Measurements from ENCODE around the gene CSNK1G1.
"Not testable (repeated sequence)": the region's sequence is repeated elsewhere in the genome, so short reads cannot be mapped to it uniquely, and the experiment has no call there.

The CSNK1G1 gene

DNA sequence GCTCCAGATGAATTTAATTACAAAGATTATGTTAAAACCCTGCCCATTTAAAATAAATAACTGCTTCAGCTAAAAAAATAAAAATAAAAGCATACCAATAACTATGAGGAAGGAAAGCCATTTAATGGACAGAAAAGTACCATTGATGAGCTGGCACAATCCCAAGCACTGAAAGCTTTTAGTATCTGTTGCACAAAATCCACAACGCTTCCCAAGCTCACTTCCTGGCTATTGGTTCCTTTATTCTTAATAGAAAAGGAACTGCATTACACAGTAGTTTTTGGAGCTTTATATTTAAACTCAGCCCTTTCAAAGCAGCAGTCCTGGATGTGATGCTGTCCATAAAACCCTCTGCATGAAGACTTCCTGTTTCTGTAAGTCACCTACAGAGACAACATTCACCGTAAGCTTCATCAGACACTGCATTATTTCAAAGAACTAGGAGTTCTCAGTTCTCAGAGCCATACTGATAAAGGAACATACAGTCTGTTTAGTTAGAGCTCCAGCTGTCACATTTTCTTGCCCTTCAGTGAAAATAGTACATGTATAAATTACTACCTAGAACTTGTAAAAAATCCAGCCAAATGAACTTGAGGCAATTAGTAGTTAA is 81.5 kb downstream of the CSNK1G1 start:
- in situ Hi-C loops (cut with HindIII; ENCODE audit: low pct_unique_long_range_greater_than_20kb, low sequenced_read_pairs): no loop called here
- TF ChIP-seq JUND (IDR thresholded peaks at IDR 0.05; ENCODE audit: low read depth): no peak

DNA sequence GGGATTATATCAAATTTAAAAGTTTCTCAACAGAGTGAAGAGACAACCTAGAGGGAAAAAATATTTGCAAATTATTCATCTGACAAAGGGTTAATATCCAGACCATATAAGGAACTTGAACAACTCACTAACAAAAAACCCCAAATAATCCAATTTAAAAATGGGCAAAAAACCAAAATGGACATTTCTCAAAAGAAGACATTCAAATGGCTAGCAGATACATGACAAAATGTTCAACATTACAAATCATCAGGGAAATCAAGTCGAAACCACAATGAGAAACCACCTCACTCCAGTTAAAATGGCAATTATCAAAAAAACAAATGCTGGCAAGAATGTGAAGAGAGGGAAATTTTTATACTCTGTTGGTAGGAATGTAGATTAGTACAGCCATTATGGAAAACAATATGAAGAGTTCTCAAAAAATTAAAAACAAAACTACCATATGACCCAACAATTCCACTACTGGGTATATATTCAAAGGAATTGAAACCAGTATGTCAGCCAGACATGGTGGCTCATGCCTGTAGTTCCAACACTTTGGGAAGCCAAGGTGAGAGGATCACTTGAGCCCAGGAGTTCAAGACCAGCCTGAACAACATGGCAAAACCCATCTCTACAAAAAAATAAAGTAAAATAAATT is 88.5 kb downstream of the CSNK1G1 start:
- no peak for TF ChIP-seq JUND (IDR thresholded peaks at IDR 0.05; ENCODE audit: low read depth)
- DNase-seq (ENCODE audit: low read depth in 1 of 2, low spot score in 1 of 2): no peak
- in situ Hi-C loops (cut with HindIII; ENCODE audit: low pct_unique_long_range_greater_than_20kb, low sequenced_read_pairs): no loop called here

More for the DNA sequence above, 81.5 kb downstream of the CSNK1G1 start:
- DNase-seq (ENCODE audit: low read depth in 1 of 2, low spot score in 1 of 2): no peak

DNA sequence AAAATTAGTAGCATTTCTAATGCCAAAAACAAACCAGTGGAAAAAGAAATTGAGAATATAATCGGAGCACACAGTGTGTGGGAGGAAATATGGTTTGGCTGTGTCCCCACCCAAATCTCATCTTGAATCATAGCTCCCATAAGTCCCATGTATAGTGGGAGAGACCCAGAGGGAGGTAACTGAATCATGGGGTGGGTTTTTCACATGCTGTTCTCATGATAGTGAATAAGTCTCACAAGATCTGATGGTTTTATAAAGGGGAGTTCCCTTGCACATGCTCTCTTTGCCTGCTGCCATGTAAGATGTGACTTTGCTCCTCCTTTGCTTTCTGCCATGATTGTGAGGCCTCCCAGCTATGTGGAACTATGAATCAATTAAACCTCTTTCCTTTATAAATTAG is 90.8 kb downstream of the CSNK1G1 start:
- in situ Hi-C loops (cut with HindIII; ENCODE audit: low pct_unique_long_range_greater_than_20kb, low sequenced_read_pairs); DNase-seq (ENCODE audit: low read depth in 1 of 2, low spot score in 1 of 2): not testable (repeated sequence)

DNA sequence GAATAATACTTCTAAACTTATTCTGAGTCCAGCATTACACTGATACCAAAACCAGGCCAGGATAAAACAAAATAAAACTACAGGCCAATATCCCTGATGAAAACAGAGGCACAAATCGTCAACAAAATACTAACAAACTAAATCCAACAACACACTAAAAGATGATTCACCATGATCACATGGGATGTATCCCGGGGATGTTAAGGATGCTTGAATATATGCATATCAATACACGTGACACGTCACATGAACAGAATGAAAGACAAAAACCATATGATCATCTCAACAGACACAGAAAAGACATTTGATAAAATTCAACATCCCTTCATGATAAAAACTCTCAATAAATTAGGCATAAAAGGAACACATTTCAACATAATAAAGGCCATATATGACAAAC is 91.5 kb downstream of the CSNK1G1 start:
- no peak for TF ChIP-seq JUND (IDR thresholded peaks at IDR 0.05; ENCODE audit: low read depth)
- DNase-seq (ENCODE audit: low read depth in 1 of 2, low spot score in 1 of 2): no peak
- in situ Hi-C loops (cut with HindIII; ENCODE audit: low pct_unique_long_range_greater_than_20kb, low sequenced_read_pairs): no loop called here

DNA sequence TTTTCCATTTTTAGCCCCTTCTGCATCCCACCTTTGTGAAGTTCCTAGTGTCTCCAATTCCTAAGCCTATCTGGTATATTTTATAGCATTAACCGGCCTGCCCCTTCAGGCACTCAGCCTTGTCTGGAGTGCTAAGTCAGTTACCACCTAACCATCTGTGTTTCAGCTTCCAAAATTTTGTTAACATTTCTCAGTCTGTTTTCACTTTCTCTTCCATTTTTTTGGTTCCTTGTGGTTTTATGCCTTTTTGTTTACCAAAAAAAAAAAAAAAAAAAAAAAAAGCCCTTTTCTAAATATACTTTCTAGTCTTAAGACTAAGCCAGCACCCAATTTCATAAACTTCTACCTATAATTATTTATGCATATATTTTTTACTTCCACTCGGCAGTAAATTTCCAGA is 92.4 kb downstream of the CSNK1G1 start:
- no peak for TF ChIP-seq JUND (IDR thresholded peaks at IDR 0.05; ENCODE audit: low read depth)
- in situ Hi-C loops (cut with HindIII; ENCODE audit: low pct_unique_long_range_greater_than_20kb, low sequenced_read_pairs): no loop called here
- DNase-seq (ENCODE audit: low read depth in 1 of 2, low spot score in 1 of 2): no peak

DNA sequence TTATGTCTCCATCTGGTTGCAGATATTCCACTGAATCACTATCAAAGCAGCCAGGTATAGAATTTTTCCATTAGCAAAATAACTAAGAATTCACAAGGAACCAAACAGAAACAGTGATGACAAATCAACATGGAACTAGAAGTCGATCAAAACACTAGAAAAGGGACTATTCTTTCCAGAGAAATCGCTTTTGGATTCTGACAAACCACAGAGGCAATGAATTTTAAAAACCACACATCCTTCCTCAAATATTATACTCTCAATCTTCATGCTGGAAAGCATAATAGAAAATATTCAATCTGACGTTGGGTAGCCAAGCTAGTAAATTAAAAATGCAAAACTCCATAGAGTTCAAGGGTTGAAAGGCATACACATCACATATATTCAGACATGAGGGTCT is 99.9 kb downstream of the CSNK1G1 start:
- no peak for TF ChIP-seq JUND (IDR thresholded peaks at IDR 0.05; ENCODE audit: low read depth)
- no peak for DNase-seq (ENCODE audit: low read depth in 1 of 2, low spot score in 1 of 2)
- in situ Hi-C loops (cut with HindIII; ENCODE audit: low pct_unique_long_range_greater_than_20kb, low sequenced_read_pairs): no loop called here

DNA sequence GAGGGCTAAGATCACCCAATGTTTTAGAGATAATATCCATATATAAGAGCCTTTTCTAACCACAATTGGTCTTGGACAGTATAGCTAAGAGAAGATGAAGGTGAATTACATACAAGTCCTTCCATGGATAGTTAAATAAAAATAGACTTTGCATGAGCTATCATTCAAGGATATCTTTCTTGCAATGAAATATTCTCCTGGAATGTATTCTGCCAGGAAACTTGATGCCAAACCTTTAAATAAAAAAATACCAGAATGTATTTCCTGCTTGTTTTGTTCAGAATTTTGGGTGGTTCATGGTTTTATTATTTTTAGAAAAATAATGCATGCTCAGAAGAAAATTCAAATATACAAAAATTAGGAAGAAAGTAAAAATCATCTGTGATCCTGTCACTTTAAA is 104.3 kb downstream of the CSNK1G1 start:
- in situ Hi-C loops (cut with HindIII; ENCODE audit: low pct_unique_long_range_greater_than_20kb, low sequenced_read_pairs): no loop called here
- no peak for TF ChIP-seq JUND (IDR thresholded peaks at IDR 0.05; ENCODE audit: low read depth)
- no peak for DNase-seq (ENCODE audit: low read depth in 1 of 2, low spot score in 1 of 2)

DNA sequence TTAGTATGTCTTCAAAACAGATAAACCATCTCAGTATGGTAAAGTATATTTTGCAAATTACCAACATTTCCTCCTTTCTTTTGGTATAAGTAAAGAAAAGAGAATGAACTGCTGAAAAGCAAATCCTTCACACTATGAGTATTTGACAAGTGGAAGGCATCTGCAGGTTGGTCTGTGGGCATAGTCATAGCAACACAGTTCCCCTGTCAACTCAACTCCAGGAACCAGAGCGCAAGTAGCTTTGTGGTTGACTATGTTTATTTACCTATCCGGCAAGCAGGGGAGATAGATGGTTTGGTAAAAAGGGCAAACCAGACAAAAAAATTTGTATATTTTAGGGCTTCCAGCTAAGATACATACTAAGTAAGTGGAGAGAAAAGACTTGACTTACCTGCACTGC is 104.9 kb downstream of the CSNK1G1 start:
- in situ Hi-C loops (cut with HindIII; ENCODE audit: low pct_unique_long_range_greater_than_20kb, low sequenced_read_pairs): no loop called here
- DNase-seq (ENCODE audit: low read depth in 1 of 2, low spot score in 1 of 2): no peak
- no peak for TF ChIP-seq JUND (IDR thresholded peaks at IDR 0.05; ENCODE audit: low read depth)

DNA sequence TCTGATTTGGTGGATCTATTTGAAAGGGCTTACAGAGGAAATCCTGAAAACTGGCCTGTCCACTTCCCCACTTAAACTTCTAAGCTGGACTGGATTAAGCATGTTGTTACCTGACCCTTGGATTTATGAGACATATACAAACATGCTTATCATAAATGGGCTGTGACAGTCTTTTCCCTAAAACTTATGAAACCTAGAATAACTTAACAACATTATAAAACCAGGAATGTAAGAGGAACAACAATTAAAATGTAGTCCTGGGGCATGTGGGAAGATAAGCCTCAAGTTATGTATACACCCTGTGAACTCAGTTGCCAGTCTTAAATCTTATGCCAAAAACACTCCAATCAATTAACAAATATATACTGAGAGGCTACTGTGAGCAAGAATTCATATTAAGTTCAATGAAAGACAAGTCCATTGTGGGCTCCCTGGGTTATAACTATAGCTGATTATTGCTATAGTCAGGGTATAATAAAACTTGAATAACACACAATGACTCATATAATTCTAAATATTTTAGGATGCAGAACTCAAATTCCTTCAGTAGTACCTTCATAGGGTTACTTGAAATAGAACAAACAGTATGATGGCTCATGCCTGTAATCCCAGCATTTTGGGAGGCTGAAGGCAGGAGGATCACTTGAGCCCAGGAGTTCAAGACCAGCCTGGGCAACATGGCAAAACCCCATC is 105.9 kb downstream of the CSNK1G1 start:
- in situ Hi-C loops (cut with HindIII; ENCODE audit: low pct_unique_long_range_greater_than_20kb, low sequenced_read_pairs): no loop called here
- TF ChIP-seq JUND (IDR thresholded peaks at IDR 0.05; ENCODE audit: low read depth): no peak
- DNase-seq (ENCODE audit: low read depth in 1 of 2, low spot score in 1 of 2): peak in 1 of 2 experiments; percentile 9

DNA sequence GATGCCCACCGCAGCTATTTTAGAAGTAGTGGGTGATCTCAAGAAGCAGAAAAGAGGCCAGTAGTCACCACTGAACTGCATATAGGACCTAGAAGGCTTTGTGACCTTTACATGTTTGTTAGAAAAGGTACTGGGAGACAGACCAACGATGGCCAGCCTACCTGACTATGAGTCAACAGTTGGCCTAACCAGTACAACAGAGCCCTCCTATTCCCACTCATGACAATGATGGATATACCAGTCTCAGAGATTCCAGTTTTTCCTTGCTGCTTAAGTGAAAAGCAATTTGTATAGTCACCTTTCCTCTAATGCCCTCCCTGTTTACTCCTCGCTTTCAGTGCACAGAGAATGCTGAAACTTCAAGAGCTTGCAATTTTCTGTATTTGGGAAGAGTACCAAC is 106.6 kb downstream of the CSNK1G1 start:
- peak in 1 of 2 experiments; percentile 23 for DNase-seq (ENCODE audit: low read depth in 1 of 2, low spot score in 1 of 2)
- no peak for TF ChIP-seq JUND (IDR thresholded peaks at IDR 0.05; ENCODE audit: low read depth)
- in situ Hi-C loops (cut with HindIII; ENCODE audit: low pct_unique_long_range_greater_than_20kb, low sequenced_read_pairs): no loop called here

DNA sequence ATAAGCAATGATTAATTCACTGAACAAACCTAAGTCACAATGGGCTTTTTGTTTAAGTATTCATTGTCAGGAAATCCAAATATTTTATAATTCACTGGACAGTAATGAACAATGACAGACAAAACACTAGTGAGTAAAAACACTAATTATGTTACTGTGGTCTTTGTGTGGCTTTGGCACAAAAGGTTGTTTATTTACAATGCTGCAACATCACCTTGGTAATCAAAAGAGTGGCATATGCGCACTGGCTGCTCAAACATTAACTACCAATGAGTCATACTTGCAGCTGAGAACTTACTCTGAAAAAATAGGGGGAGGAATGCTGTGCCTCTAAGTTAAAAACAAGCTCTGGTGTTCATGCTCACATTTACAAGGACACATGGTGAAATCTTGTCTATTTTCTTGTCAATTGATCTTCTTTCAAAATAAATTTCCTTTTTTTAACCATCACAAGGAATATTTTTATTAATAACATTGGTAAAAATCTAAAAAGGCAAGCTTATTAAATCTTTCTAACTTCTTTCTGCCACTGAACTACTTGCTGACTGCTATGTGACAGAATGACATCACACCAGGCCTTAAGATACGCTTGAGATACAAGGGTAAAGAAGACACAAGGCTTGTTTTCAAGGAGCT is 107.9 kb downstream of the CSNK1G1 start:
- DNase-seq (ENCODE audit: low read depth in 1 of 2, low spot score in 1 of 2): peak; percentile 40 to 85
- TF ChIP-seq JUND (IDR thresholded peaks at IDR 0.05; ENCODE audit: low read depth): 0 out of 2 replicates have a peak, but pooled peaks have one; percentile 41
- in situ Hi-C loops (cut with HindIII; ENCODE audit: low pct_unique_long_range_greater_than_20kb, low sequenced_read_pairs): no loop called here

DNA sequence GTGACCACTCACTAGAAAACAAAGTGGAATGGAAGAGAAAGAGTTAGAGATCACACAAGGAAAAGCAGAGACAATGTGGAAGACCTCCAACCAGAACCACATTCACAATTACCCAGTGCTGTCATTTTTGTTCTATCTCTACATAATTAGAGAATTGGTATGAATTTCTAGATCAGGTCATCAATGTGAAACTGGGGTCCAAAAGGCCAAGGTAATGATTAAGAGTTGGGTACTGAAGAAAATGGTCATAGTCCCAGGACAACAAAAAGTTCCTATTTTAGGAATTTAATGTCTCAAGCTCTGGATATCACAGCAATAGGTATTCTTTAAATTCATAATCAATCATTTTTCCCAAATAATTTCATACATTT is 108.5 kb downstream of the CSNK1G1 start:
- no peak for DNase-seq (ENCODE audit: low read depth in 1 of 2, low spot score in 1 of 2)
- in situ Hi-C loops (cut with HindIII; ENCODE audit: low pct_unique_long_range_greater_than_20kb, low sequenced_read_pairs): no loop called here
- no peak for TF ChIP-seq JUND (IDR thresholded peaks at IDR 0.05; ENCODE audit: low read depth)

All from T47D (cell line).